Calu3 (cell line): ENCODE results near the gene FBXO28. TPM values are rescaled to one million over a fixed set of nuclear protein-coding genes. Genes with fewer than 3 reads are reported as not detected.
A peak's percentile ranks its signal among the peaks of the same experiment; 100 is the strongest.

Experiments used
- BruUV-seq: library from RNA; stranded (reverse); fragments of 400-500 nt; replicated peaks from 2 replicates; lab custom pipeline; 2021; lab: Mats Ljungman, UMichigan
- CTCF ChIA-PET: fragments of 300-600 bp; sonication (Branson Sonifier 250); formaldehyde crosslinking; loops from one replicate; lab custom pipeline; 2022; ENCODE audit warnings: antibody characterized with exemption; lab: Charles Lee
- DNase-seq: peaks from one replicate; pipeline ENCODE4 v3.0.0; 2022
- H3K27ac Mint-ChIP-seq: one replicate; pipeline ENCODE4 v1.8.0; 2022; ENCODE audit warnings: mixed read lengths; ENCODE audit not compliant: unreplicated experiment
- H3K27me3 Mint-ChIP-seq: one replicate; pipeline ENCODE4 v1.8.0; 2022; ENCODE audit warnings: mixed read lengths; ENCODE audit not compliant: unreplicated experiment
- H3K36me3 Mint-ChIP-seq: one replicate; pipeline ENCODE4 v1.8.0; 2022; ENCODE audit warnings: mild to moderate bottlenecking, moderate library complexity, mixed read lengths; ENCODE audit not compliant: insufficient read depth, unreplicated experiment
- H3K4me1 Mint-ChIP-seq: one replicate; pipeline ENCODE4 v1.8.0; 2022; ENCODE audit warnings: mild to moderate bottlenecking, low read depth, mixed read lengths; ENCODE audit not compliant: unreplicated experiment
- H3K4me3 Mint-ChIP-seq: one replicate; pipeline ENCODE4 v1.8.0; 2022; ENCODE audit warnings: mild to moderate bottlenecking, low read depth, moderate library complexity, mixed read lengths; ENCODE audit not compliant: unreplicated experiment
- H3K9me3 Mint-ChIP-seq: one replicate; pipeline ENCODE4 v1.8.0; 2022; ENCODE audit warnings: low read depth, mixed read lengths; ENCODE audit not compliant: unreplicated experiment
- intact Hi-C: fragments of 100-400 bp; cut with micrococcal nuclease; formaldehyde crosslinking; loops from one replicate; pipeline ENCODE4 v1.10.0; 2022; ENCODE audit not compliant: unreplicated experiment
- total RNA-seq: library from RNA; stranded (reverse); gene quantifications from 2 replicates; pipeline ENCODE4 v1.2.3, GENCODE V29; 2022
- TF ChIP-seq, protein P1 (sequence below): fragments of 200-600 bp; IDR thresholded peaks from one replicate; pipeline ENCODE4 v1.8.0; 2022; ENCODE audit warnings: antibody characterized with exemption; ENCODE audit not compliant: unreplicated experiment

Gene FBXO28
- total RNA-seq, 1 experiment from 2014 or later: 100 TPM

DNA sequence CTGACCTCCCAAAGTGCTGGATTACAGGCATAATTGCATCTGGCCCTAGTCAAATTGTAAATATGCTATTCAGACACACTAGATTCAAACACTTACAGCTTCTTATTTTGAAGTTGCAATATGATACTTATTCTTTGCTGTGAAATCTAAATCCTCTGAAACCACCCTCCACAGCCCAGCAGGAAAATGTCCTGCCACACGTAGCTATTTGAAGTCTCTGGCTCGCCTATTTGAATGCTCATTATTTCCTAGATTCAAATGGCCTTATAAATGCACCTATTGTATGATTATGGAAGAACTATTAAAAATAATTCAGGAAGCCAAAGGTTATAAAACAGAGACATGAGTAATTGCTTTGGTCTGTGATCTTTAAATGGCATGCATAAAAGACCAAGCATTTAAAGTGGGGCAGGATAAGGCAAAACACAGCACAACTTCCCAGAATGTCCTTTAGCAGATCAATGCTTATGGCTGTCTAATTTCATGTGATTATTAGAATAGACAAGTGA is 26.6 kb upstream of the FBXO28 start:
- BruUV-seq: no TSS peak
- Mint-ChIP-seq H3K36me3 (peaks cover 19% of the 10 kb centered on the region), H3K4me3 (peak overlapping the region; percentile 18), H3K9me3 (peaks cover 12% of the 10 kb centered on the region), H3K27ac (peak overlapping the region; percentile 93), H3K27me3 (no peaks in the 10 kb centered on the region), H3K4me1 (peaks cover 51% of the 10 kb centered on the region)
- intact Hi-C loops: loop anchor here (10.0 kb wide), 1 partner anchor 383 kb away; no protein-coding TSS in a partner anchor
- CTCF ChIA-PET: interaction anchor here (0.6 to 1.5 kb wide), 10 partner anchors 16 to 978 kb away, joined by 3 to 9 read pairs (median 4); no protein-coding TSS in a partner anchor
- DNase-seq: no peak
- TF ChIP-seq, protein P1, sequence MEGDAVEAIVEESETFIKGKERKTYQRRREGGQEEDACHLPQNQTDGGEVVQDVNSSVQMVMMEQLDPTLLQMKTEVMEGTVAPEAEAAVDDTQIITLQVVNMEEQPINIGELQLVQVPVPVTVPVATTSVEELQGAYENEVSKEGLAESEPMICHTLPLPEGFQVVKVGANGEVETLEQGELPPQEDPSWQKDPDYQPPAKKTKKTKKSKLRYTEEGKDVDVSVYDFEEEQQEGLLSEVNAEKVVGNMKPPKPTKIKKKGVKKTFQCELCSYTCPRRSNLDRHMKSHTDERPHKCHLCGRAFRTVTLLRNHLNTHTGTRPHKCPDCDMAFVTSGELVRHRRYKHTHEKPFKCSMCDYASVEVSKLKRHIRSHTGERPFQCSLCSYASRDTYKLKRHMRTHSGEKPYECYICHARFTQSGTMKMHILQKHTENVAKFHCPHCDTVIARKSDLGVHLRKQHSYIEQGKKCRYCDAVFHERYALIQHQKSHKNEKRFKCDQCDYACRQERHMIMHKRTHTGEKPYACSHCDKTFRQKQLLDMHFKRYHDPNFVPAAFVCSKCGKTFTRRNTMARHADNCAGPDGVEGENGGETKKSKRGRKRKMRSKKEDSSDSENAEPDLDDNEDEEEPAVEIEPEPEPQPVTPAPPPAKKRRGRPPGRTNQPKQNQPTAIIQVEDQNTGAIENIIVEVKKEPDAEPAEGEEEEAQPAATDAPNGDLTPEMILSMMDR: no peak

DNA sequence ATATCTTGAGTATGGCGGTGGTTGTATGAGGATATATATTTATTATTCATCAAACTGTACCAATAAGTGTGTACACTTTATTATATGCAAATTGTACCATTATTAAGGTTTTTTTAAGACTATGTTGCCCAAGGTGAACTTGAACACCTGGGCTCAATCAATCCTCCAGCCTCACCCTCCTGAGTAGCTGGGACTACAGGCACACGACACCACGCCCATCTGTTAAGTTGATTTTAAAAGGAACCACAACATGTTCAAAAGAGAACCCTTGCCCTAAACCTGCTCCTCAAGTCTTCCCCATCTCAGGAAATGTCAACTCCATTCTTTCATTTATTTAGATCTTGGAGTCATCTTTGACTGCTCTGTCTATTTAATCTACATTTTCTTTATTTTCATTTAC is 24.3 kb upstream of the FBXO28 start:
- CTCF ChIA-PET: no interaction called here
- TF ChIP-seq, protein P1: no peak
- DNase-seq: no peak
- H3K9me3 Mint-ChIP-seq: peaks cover 9% of the 10 kb centered on the region
- no peaks in the 10 kb centered on the region for H3K27me3 Mint-ChIP-seq
- no peak overlapping the region for H3K4me3 Mint-ChIP-seq
- intact Hi-C loops: loop anchor here (10.0 kb wide), 1 partner anchor 385 kb away; no protein-coding TSS in a partner anchor
- no TSS peak for BruUV-seq
- H3K27ac Mint-ChIP-seq: peak overlapping the region; percentile 32
- H3K4me1 Mint-ChIP-seq: peaks cover 36% of the 10 kb centered on the region
- peaks cover 13% of the 10 kb centered on the region for H3K36me3 Mint-ChIP-seq

DNA sequence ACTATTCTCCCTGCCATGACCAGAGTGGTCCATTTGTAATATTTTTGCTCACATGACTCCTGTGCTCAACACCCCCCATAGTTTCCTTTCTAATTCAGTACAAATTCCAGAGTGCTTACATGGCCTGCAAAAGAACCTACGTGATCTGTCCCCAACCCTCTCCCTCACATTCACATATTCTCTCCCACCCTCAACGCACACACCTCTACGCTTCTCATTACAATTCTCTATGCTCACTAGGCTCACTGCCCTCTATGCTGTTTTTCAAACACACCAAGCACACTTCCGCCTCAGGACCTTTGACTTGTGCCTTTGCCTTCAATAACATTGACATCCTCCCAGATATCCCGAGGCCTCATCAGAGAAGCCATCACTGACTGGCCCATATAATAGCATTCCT is 23.8 kb upstream of the FBXO28 start:
- H3K9me3 Mint-ChIP-seq: peaks cover 9% of the 10 kb centered on the region
- H3K27me3 Mint-ChIP-seq: no peaks in the 10 kb centered on the region
- peaks cover 36% of the 10 kb centered on the region for H3K4me1 Mint-ChIP-seq
- intact Hi-C loops: no loop called here
- TF ChIP-seq, protein P1: no peak
- peak overlapping the region; percentile 32 for H3K27ac Mint-ChIP-seq
- CTCF ChIA-PET: no interaction called here
- no TSS peak for BruUV-seq
- no peak for DNase-seq
- peaks cover 13% of the 10 kb centered on the region for H3K36me3 Mint-ChIP-seq
- H3K4me3 Mint-ChIP-seq: no peak overlapping the region

DNA sequence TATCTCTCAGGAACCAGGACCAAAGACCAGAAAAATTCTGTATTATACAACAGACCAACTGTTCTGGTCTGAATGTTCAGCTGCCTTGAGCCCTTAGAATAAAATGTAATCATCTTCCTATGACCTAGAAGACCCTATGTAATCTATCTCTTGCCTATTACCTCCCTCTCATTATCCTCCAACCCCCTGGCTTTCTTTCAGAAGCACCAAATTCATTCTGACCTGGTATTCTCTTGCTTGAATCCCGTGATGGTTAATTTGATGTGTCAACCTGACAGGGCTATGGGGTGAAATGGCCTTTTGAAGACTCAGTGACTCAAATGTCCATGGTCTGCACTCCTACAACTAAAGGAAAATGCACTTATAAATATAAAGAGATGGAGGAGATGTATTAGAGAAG is 21.8 kb upstream of the FBXO28 start:
- no TSS peak for BruUV-seq
- intact Hi-C loops: no loop called here
- Mint-ChIP-seq H3K9me3 (peaks cover 5% of the 10 kb centered on the region), H3K36me3 (peaks cover 4% of the 10 kb centered on the region), H3K27ac (no peak overlapping the region), H3K4me1 (peaks cover 25% of the 10 kb centered on the region), H3K27me3 (no peaks in the 10 kb centered on the region), H3K4me3 (no peak overlapping the region)
- TF ChIP-seq, protein P1: no peak
- CTCF ChIA-PET: no interaction called here
- no peak for DNase-seq
